HepG2 (cell line): Measurements from ENCODE around the gene KHDC1. TPM values are rescaled to one million over a fixed set of nuclear protein-coding genes. Genes with fewer than 3 reads are reported as not detected.

ENCODE experiments used
- ATAC-seq: fragments of 200-7000 bp; cut with Tn5 transposase; 3 replicates; pipeline ENCODE4 v1.9.1; 2020; ENCODE audit warnings: mild to moderate bottlenecking, moderate library complexity
- BruUV-seq: library from RNA; stranded (reverse); fragments of 400-500 nt; replicated peaks from 2 replicates; lab custom pipeline; 2021; lab: Mats Ljungman, UMichigan
- CTCF ChIA-PET: fragments of 300-600 bp; formaldehyde crosslinking; extraction: SDS; loops from one replicate; lab custom pipeline; 2021; ENCODE audit warnings: low total read pairs, inconsistent platforms, low intra/inter-chr PET ratio; lab: Yijun Ruan, JAX
- POLR2A ChIA-PET: fragments of 350-600 bp; sonication (Branson Sonifier 250); formaldehyde crosslinking; loops from one replicate; lab custom pipeline; 2020; ENCODE audit warnings: antibody characterized with exemption, inconsistent platforms; lab: Yijun Ruan, JAX
- DNase-seq: peaks from one replicate; pipeline ENCODE4 v3.0.0-alpha.2; 2015; ENCODE audit warnings: low spot score
- FAIRE-seq: peaks from 3 replicates; lab custom pipeline; 2011; peaks lifted over from hg19 to GRCh38; lab: Jason Lieb, UNC
- H2AFZ ChIP-seq: one replicate; pipeline ENCODE4 v1.6.1; 2011; ENCODE audit warnings: low read length, inconsistent platforms
- H3K27ac ChIP-seq: fragments of 300-600 bp; 3 replicates; pipeline ENCODE4 v1.8.0; 2011; ENCODE audit warnings: mixed run types, mild to moderate bottlenecking, mixed read lengths, low read length, inconsistent platforms; ENCODE audit not compliant: insufficient read depth; ENCODE audit errors: extremely low read length
- H3K27me3 ChIP-seq, 2 experiments: fragments of 200-600 bp in 1 of 2; 2 replicates in 1 of 2; 3 replicates in 1 of 2; pipeline versions ENCODE4 v1.6.0 to v1.8.0; 2011; ENCODE audit warnings: low read length in 2 of 2, mild to moderate bottlenecking in 2 of 2, moderate library complexity in 2 of 2, inconsistent platforms in 1 of 2; ENCODE audit not compliant: insufficient read depth in 2 of 2, control insufficient read depth in 1 of 2
- H3K36me3 ChIP-seq, 2 experiments: fragments of 200-600 bp in 1 of 2; replicated peaks in 1 of 2; 2 replicates in 1 of 2; 3 replicates in 1 of 2; pipeline versions ENCODE4 v1.5.1 to v1.8.0; 2011; ENCODE audit warnings: low read length in 2 of 2, inconsistent platforms in 1 of 2; ENCODE audit not compliant: insufficient read depth in 2 of 2, control insufficient read depth in 1 of 2
- H3K4me1 ChIP-seq: 2 replicates; pipeline ENCODE4 v1.5.1; 2012; ENCODE audit warnings: low read length, inconsistent platforms; ENCODE audit not compliant: insufficient read depth
- H3K4me2 ChIP-seq: 2 replicates; pipeline ENCODE4 v1.6.0; 2011; ENCODE audit warnings: low read depth, low read length, inconsistent platforms
- H3K4me3 ChIP-seq, 3 experiments: fragments of 200-600 bp in 1 of 3; sonication (generic), shearing (Covaris generic) in 1 of 3; replicated peaks in 1 of 3; 2 replicates each; pipeline ENCODE4 v1.5.1; 2011 to 2016; ENCODE audit warnings: low read length in 3 of 3, inconsistent platforms in 2 of 3, low read depth in 2 of 3, mild to moderate bottlenecking in 2 of 3, control low read depth in 1 of 3, mixed read lengths in 1 of 3; ENCODE audit not compliant: insufficient read depth in 1 of 3
- H3K79me2 ChIP-seq: one replicate; pipeline ENCODE4 v1.6.1; 2011; ENCODE audit warnings: low read length, inconsistent platforms; ENCODE audit not compliant: insufficient read depth
- H3K9ac ChIP-seq: 2 replicates; pipeline ENCODE4 v1.6.0; 2011; ENCODE audit warnings: mild to moderate bottlenecking, low read depth, low read length, inconsistent platforms; ENCODE audit not compliant: insufficient read depth
- H3K9me3 ChIP-seq: 2 replicates; pipeline ENCODE4 v1.5.1; 2012; ENCODE audit warnings: mild to moderate bottlenecking, low read length
- H4K20me1 ChIP-seq: 2 replicates; pipeline ENCODE4 v1.6.0; 2011; ENCODE audit warnings: inconsistent platforms, mild to moderate bottlenecking, low read length, moderate library complexity; ENCODE audit not compliant: insufficient read depth
- ARHGAP35 ChIP-seq: sonication (generic); formaldehyde crosslinking; IDR thresholded peaks from 2 replicates; pipeline ENCODE4 v1.9.0; 2022; ENCODE audit warnings: mild to moderate bottlenecking, inconsistent platforms, moderate library complexity, missing genetic modification reagents, borderline replicate concordance
- MAZ ChIP-seq, 2 experiments: sonication (generic) in 1 of 2; formaldehyde crosslinking in 1 of 2; IDR thresholded peaks; 2 replicates each; pipeline versions ENCODE4 v1.5.0 to v1.6.1; 2012 to 2020; ENCODE audit warnings: low read depth in 2 of 2, mild to moderate bottlenecking in 2 of 2, borderline replicate concordance in 1 of 2, improper control_type of control experiment in 1 of 2, low read length in 1 of 2, missing genetic modification reagents in 1 of 2, moderate library complexity in 1 of 2
- MNT ChIP-seq: fragments of 450-650 bp; IDR thresholded peaks from 2 replicates; pipeline ENCODE4 v1.6.1; 2016
- PBX2 ChIP-seq: IDR thresholded peaks from 2 replicates; pipeline ENCODE4 v1.6.1; 2016; ENCODE audit warnings: control low read depth
- TOE1 ChIP-seq: sonication (generic); formaldehyde crosslinking; IDR thresholded peaks from 2 replicates; pipeline ENCODE4 v1.4.0; 2020; ENCODE audit warnings: mild to moderate bottlenecking, missing genetic modification reagents
- ZBTB46 ChIP-seq: sonication (generic); formaldehyde crosslinking; IDR thresholded peaks from 2 replicates; pipeline ENCODE4 v1.4.0; 2020; ENCODE audit warnings: mild to moderate bottlenecking, missing genetic modification reagents, borderline replicate concordance
- ZC3H13 ChIP-seq: sonication (generic); formaldehyde crosslinking; IDR thresholded peaks from 2 replicates; pipeline ENCODE4 v1.8.1; 2023; ENCODE audit warnings: mild to moderate bottlenecking, missing genetic modification reagents, moderate library complexity
- ZFP90 ChIP-seq: sonication (generic); formaldehyde crosslinking; IDR thresholded peaks from 2 replicates; pipeline ENCODE4 v1.8.0; 2022; ENCODE audit warnings: missing genetic modification reagents, mild to moderate bottlenecking, inconsistent platforms, borderline replicate concordance
- ZNF205 ChIP-seq: IDR thresholded peaks from 2 replicates; pipeline ENCODE4 v1.6.1; 2018; ENCODE audit warnings: missing biosample characterization, missing genetic modification reagents
- ZNF550 ChIP-seq: sonication (generic); formaldehyde crosslinking; IDR thresholded peaks from 2 replicates; pipeline ENCODE4 v1.4.0; 2020; ENCODE audit warnings: mild to moderate bottlenecking, missing genetic modification reagents, borderline replicate concordance
- ZNF569 ChIP-seq: sonication (generic); formaldehyde crosslinking; IDR thresholded peaks from 2 replicates; pipeline ENCODE4 v1.5.0; 2020; ENCODE audit warnings: mild to moderate bottlenecking, missing genetic modification reagents, moderate library complexity, borderline replicate concordance
- ZNF639 ChIP-seq: conservative IDR thresholded peaks from 2 replicates; pipeline ENCODE4 v1.6.1; 2018; ENCODE audit warnings: missing genetic modification reagents
- ZNF720 ChIP-seq: sonication (generic); formaldehyde crosslinking; IDR thresholded peaks from 2 replicates; pipeline ENCODE4 v1.4.0; 2020; ENCODE audit warnings: missing genetic modification reagents
- ZNF879 ChIP-seq: sonication (generic); formaldehyde crosslinking; IDR thresholded peaks from 2 replicates; pipeline ENCODE4 v1.8.1; 2023; ENCODE audit warnings: missing genetic modification reagents
- WGBS: methylation state at CpG from one replicate; pipeline ENCODE4 v1.1.6; 2017; ENCODE audit warnings: low lambda C conversion rate; 5-methylcytosine and 5-hydroxymethylcytosine counted together
- in situ Hi-C: cut with HindIII; loops from 2 replicates; pipeline ENCODE4 v1.10.0; 2017; ENCODE audit warnings: low pct_unique_long_range_greater_than_20kb; ENCODE audit not compliant: extremely low pct_ligation_motif_present
- intact Hi-C: fragments of 100-400 bp; cut with micrococcal nuclease; formaldehyde crosslinking; loops from one replicate; pipeline ENCODE4 v1.10.0; 2022; ENCODE audit not compliant: unreplicated experiment
- polyA plus RNA-seq, 8 experiments: library from polyadenylated mRNA; depleted of rRNA in 3 of 8; stranded (reverse) in 7 of 8; unstranded in 1 of 8; fragments of >200 nt; fragmentation: Illumina TruSeq in 4 of 8; extraction: Trizol in 4 of 8; gene quantifications; 2 replicates each; pipeline versions ENCODE4 v1.2.1 to v1.2.3, GENCODE V29; 2011 to 2016; ENCODE audit warnings: low read depth in 4 of 8, missing spikeins in 1 of 8, mixed read lengths in 1 of 8; ENCODE audit not compliant: insufficient read depth in 1 of 8
- total RNA-seq, 5 experiments: library from RNA; depleted of rRNA; stranded (reverse); fragments of >200 nt; fragmentation: Illumina TruSeq; extraction: Trizol; gene quantifications; 2 replicates each; pipeline ENCODE4 v1.2.3, GENCODE V29; 2016; ENCODE audit warnings: low read depth in 1 of 5
- TF ChIP-seq, protein P1 (sequence below): sonication (generic); formaldehyde crosslinking; IDR thresholded peaks from 2 replicates; pipeline ENCODE4 v1.8.0; 2022; ENCODE audit warnings: missing genetic modification reagents, mild to moderate bottlenecking, inconsistent platforms, borderline replicate concordance

KHDC1 gene
- total and polyA plus RNA-seq, 2 of the 13 experiments (the other 11 are each of a cell fraction or from before 2014, with no cell fraction given): not detected

DNA sequence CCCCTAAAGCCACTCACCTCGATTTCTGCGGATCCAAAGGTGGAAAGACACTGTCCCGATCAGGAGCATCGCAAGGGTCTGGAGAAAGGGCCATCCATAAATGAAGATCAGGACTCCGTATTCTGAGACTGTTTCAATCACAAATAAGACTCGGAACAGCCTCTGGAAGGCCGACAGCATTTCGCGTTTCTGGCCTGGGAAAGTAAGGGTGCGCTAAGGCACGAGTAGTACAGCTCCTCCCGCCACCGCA lies 46.5 kb upstream of the KHDC1 start:
- DNase-seq: no peak
- no peak overlapping the region for H3K4me2 ChIP-seq
- peaks cover 0 to 13% of the 10 kb centered on the region in 2 experiments; a peak in 3 of 5 replicates for H3K27me3 ChIP-seq
- ATAC-seq: no peak
- no peaks in the 10 kb centered on the region for H3K79me2 ChIP-seq
- no peak overlapping the region for H3K9ac ChIP-seq
- WGBS: 52% methylated on average over 13 of the region's 13 CpGs
- FAIRE-seq: no peak
- no peaks in the 10 kb centered on the region for H3K4me1 ChIP-seq
- no peak overlapping the region for H3K4me3 ChIP-seq
- no peaks in the 10 kb centered on the region for H3K9me3 ChIP-seq
- intact Hi-C loops (no loop called here), in situ Hi-C loops (no loop called here)
- no peak overlapping the region for H2AFZ ChIP-seq
- no TSS peak for BruUV-seq
- no peaks in the 10 kb centered on the region for H4K20me1 ChIP-seq
- CTCF ChIA-PET: no interaction called here
- POLR2A ChIA-PET: no interaction called here
- H3K27ac ChIP-seq: no peak overlapping the region
- H3K36me3 ChIP-seq: no peaks in the 10 kb centered on the region
- TF ChIP-seq ZNF550 (no peak), MAZ (IDR thresholded peaks at IDR 0.05; ENCODE audit: borderline replicate concordance, low read depth, low read length) (no peak), MAZ (CRISPR knock-in tag; IDR thresholded peaks at IDR 0.05; ENCODE audit: low read depth) (no peak), ZNF205 (CRISPR knock-in tag) (no peak), MNT (no peak), ZBTB46 (CRISPR knock-in tag) (no peak), ZNF639 (CRISPR knock-in tag) (no peak), ZNF720 (CRISPR knock-in tag) (no peak), ZFP90 (no peak), TOE1 (CRISPR knock-in tag) (no peak), ARHGAP35 (no peak), PBX2 (CRISPR knock-in tag) (no peak), ZNF879 (CRISPR knock-in tag) (no peak), ZNF569 (CRISPR knock-in tag) (no peak), ZC3H13 (CRISPR knock-in tag) (no peak)
- TF ChIP-seq, protein P1, sequence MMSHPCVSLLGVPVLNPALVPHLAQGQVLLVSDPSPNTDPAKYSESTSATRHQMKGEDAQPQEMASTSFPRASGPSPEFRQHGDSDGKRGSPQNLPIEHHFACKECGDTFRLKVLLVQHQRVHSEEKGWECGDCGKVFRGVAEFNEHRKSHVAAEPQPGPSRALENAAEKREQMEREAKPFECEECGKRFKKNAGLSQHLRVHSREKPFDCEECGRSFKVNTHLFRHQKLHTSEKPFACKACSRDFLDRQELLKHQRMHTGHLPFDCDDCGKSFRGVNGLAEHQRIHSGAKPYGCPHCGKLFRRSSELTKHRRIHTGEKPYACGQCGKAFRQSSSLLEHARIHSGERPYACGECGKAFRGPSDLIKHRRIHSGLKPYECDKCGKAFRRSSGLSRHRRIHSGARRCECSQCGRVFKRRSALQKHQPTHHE: no peak
